ENCODE measurements around the gene ZNF775. TPM values are rescaled to one million over a fixed set of nuclear protein-coding genes. Genes with fewer than 3 reads are reported as not detected.

ZNF775 gene
- total and polyA plus RNA-seq, 2 of the 13 experiments (the other 11 are each of a cell fraction or from before 2014, with no cell fraction given) = 3.1 to 3.2 TPM

DNA sequence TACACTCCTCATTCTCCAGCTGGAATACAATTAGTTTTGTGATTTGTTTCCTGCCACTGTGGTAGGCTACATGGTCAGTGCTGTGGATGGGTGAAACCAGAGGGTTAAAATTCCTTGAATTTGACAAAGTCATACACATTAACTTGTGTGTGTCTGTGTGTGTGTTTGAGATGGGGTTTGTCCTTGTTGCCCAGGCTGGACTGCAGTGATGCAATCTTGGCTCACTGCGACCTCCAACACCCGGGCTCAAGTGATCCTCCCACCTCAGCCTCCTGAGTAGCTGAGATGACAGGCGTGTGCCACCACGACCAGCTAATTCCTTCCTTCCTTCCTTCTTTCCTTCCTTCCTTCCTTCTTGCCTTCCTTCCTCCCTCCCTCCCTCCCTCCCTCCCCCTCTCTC lies 46.5 kb downstream of the ZNF775 start:
- DNase-seq (ENCODE audit: low spot score) (no peak), ATAC-seq (no peak), FAIRE-seq (no peak)
- Histone ChIP-seq H3K4me3 (replicated peaks in 1 of 3; ENCODE audit: insufficient read depth in 1 of 3, low read depth in 2 of 3, low read length in 3 of 3) (no peak overlapping the region), H3K4me2 (ENCODE audit: low read depth, low read length) (no peak overlapping the region), H3K36me3 (replicated peaks in 1 of 2; ENCODE audit: control insufficient read depth in 1 of 2, insufficient read depth in 2 of 2, low read length in 2 of 2) (no peaks in the 10 kb centered on the region), H4K20me1 (ENCODE audit: insufficient read depth, low read length) (no peaks in the 10 kb centered on the region), H3K27ac (ENCODE audit: extremely low read length, insufficient read depth, low read length) (no peak overlapping the region), H3K79me2 (ENCODE audit: insufficient read depth, low read length) (no peaks in the 10 kb centered on the region), H3K9ac (ENCODE audit: insufficient read depth, low read depth, low read length) (no peak overlapping the region), H3K27me3 (ENCODE audit: control insufficient read depth in 1 of 2, insufficient read depth in 2 of 2, low read length in 2 of 2) (peaks cover 5 to 40% of the 10 kb centered on the region in 2 experiments; a peak in 4 of 5 replicates), H3K4me1 (ENCODE audit: insufficient read depth, low read length) (peaks cover 13% of the 10 kb centered on the region), H2AFZ (ENCODE audit: low read length) (no peak overlapping the region), H3K9me3 (ENCODE audit: low read length) (no peaks in the 10 kb centered on the region)
- ChIA-PET CTCF (ENCODE audit: low intra/inter-chr PET ratio, low total read pairs) (no interaction called here), POLR2A (no interaction called here)
- in situ Hi-C loops (cut with HindIII; ENCODE audit: extremely low pct_ligation_motif_present, low pct_unique_long_range_greater_than_20kb) (no loop called here), intact Hi-C loops (cut with micrococcal nuclease; ENCODE audit: unreplicated experiment) (no loop called here)
- BruUV-seq (replicated peaks) = no TSS peak
- TF ChIP-seq, protein P1, sequence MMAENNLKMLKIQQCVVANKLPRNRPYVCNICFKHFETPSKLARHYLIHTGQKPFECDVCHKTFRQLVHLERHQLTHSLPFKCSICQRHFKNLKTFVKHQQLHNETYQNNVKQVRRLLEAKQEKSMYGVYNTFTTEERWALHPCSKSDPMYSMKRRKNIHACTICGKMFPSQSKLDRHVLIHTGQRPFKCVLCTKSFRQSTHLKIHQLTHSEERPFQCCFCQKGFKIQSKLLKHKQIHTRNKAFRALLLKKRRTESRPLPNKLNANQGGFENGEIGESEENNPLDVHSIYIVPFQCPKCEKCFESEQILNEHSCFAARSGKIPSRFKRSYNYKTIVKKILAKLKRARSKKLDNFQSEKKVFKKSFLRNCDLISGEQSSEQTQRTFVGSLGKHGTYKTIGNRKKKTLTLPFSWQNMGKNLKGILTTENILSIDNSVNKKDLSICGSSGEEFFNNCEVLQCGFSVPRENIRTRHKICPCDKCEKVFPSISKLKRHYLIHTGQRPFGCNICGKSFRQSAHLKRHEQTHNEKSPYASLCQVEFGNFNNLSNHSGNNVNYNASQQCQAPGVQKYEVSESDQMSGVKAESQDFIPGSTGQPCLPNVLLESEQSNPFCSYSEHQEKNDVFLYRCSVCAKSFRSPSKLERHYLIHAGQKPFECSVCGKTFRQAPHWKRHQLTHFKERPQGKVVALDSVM (CRISPR knock-in tag; IDR thresholded peaks at IDR 0.05) = peak; percentile 78
- TF ChIP-seq ZMYM4 (CRISPR knock-in tag; IDR thresholded peaks at IDR 0.05) (no peak), CBX5 (CRISPR knock-in tag; IDR thresholded peaks at IDR 0.05; ENCODE audit: borderline replicate concordance) (no peak), ZNF772 (CRISPR knock-in tag; IDR thresholded peaks at IDR 0.05) (no peak), HNRNPUL1 (IDR thresholded peaks at IDR 0.05; ENCODE audit: low read depth, low read length) (no peak), ZNF557 (CRISPR knock-in tag; IDR thresholded peaks at IDR 0.05) (no peak)
- 21% methylated on average over 4 of the region's 4 CpGs for WGBS (ENCODE audit: low lambda C conversion rate)
